DOHH2 (cell line): ENCODE measurements around the gene PITX1.

Source experiments
- H3F3A ChIP-seq: fragments of 200-600 bp; sonication (generic), shearing (Covaris generic); 2 replicates; pipeline ENCODE4 v1.6.0; 2016; ENCODE audit warnings: antibody characterized with exemption, mild to moderate bottlenecking; ENCODE audit not compliant: control insufficient read depth, insufficient read depth
- H3K27ac ChIP-seq: fragments of 200-600 bp; sonication (generic); 2 replicates; pipeline ENCODE4 v1.5.1; 2014; ENCODE audit warnings: low read depth, mild to moderate bottlenecking, low read length, moderate library complexity
- H3K27me3 ChIP-seq: fragments of 200-600 bp; sonication (generic); 2 replicates; pipeline ENCODE4 v1.6.1; 2014; ENCODE audit warnings: mild to moderate bottlenecking, low read length, mixed read lengths; ENCODE audit not compliant: control insufficient read depth
- H3K36me3 ChIP-seq: fragments of 200-600 bp; sonication (generic); 2 replicates; pipeline ENCODE4 v1.6.1; 2014; ENCODE audit warnings: mild to moderate bottlenecking, low read length, moderate library complexity, mixed read lengths; ENCODE audit not compliant: control insufficient read depth
- H3K4me1 ChIP-seq: fragments of 200-600 bp; sonication (generic); 2 replicates; pipeline ENCODE4 v1.6.1; 2014; ENCODE audit warnings: mild to moderate bottlenecking, low read length, mixed read lengths; ENCODE audit not compliant: control insufficient read depth
- H3K4me2 ChIP-seq: fragments of 200-600 bp; sonication (generic); 2 replicates; pipeline ENCODE4 v1.6.0; 2014; ENCODE audit warnings: mild to moderate bottlenecking, low read length, moderate library complexity
- H3K4me3 ChIP-seq: fragments of 200-600 bp; sonication (generic); 2 replicates; pipeline ENCODE4 v1.5.1; 2014; ENCODE audit warnings: mild to moderate bottlenecking, low read length, mixed read lengths
- H3K79me2 ChIP-seq: fragments of 200-600 bp; sonication (generic); 2 replicates; pipeline ENCODE4 v1.6.1; 2014; ENCODE audit warnings: mild to moderate bottlenecking, low read length, mixed read lengths; ENCODE audit not compliant: control insufficient read depth
- H3K9me2 ChIP-seq: fragments of 200-600 bp; sonication (generic); replicated peaks from 2 replicates; pipeline ENCODE4 v1.6.1; 2014; ENCODE audit warnings: mild to moderate bottlenecking, low read length, mixed read lengths; ENCODE audit not compliant: control insufficient read depth
- H3K9me3 ChIP-seq: fragments of 200-600 bp; sonication (generic); 2 replicates; pipeline ENCODE4 v1.6.1; 2014; ENCODE audit warnings: antibody characterized with exemption, low read length, mixed read lengths; ENCODE audit not compliant: control insufficient read depth, insufficient read depth
- H4K20me1 ChIP-seq: fragments of 200-600 bp; sonication (generic); 2 replicates; pipeline ENCODE4 v1.6.0; 2014; ENCODE audit warnings: low read depth, mild to moderate bottlenecking, antibody characterized with exemption, low read length, moderate library complexity; ENCODE audit not compliant: control insufficient read depth, insufficient read depth
- CTCF ChIP-seq: fragments of 200-600 bp; sonication (generic); IDR thresholded peaks from one replicate; pipeline ENCODE4 v1.5.1; 2014; ENCODE audit warnings: antibody characterized with exemption, mild to moderate bottlenecking, low read depth, low read length; ENCODE audit not compliant: poor library complexity, severe bottlenecking
- EZH2phosphoT487 ChIP-seq: fragments of 200-600 bp; sonication (generic); IDR thresholded peaks from 2 replicates; pipeline ENCODE4 v1.6.1; 2017; ENCODE audit warnings: borderline replicate concordance, mild to moderate bottlenecking, antibody characterized with exemption, low read length, moderate library complexity, mixed read lengths

PITX1 gene

DNA sequence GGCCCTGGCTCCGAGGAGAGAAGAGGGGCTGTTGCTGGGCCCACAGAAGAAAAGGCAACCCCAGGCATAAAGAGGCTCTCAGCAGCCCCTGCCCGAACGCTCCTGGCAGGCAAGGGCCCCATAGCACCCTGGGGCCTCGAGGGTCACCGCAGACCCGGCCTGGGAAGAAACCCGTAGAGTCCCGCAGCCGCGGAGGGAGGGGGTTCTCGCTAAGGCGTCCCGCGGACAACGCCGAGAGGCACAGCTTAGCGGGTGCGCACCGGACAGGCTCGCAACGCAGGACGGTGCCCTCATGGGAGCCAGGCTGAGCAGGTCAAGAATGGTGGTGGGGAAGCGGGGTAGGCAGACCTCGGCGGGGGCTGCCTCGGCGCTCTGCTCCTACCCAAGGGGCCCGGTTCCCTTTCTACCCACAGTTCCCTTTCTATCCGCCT lies 6.7 kb downstream of the PITX1 start:
- TF ChIP-seq CTCF (no peak), EZH2phosphoT487 (no peak)
- peaks cover 45% of the 10 kb centered on the region for H3K79me2 ChIP-seq
- no peaks in the 10 kb centered on the region for H3K9me3 ChIP-seq
- H3K36me3 ChIP-seq: peaks cover 60% of the 10 kb centered on the region
- no peak overlapping the region for H3K4me3 ChIP-seq
- no peak overlapping the region for H3K4me2 ChIP-seq
- H4K20me1 ChIP-seq: peaks cover 20% of the 10 kb centered on the region
- H3K27ac ChIP-seq: no peak overlapping the region
- H3K27me3 ChIP-seq: no peaks in the 10 kb centered on the region
- peaks cover 13% of the 10 kb centered on the region for H3K4me1 ChIP-seq
- H3K9me2 ChIP-seq: no peaks in the 10 kb centered on the region
- H3F3A ChIP-seq: 0 out of 2 replicates have a peak, but pooled peaks cover 2% of the 10 kb centered on the region

GRCh38 chr5:135026645-135027265 lies 7.3 kb downstream of the PITX1 start:
- Histone ChIP-seq H3K4me1 (peaks cover 10% of the 10 kb centered on the region), H3K9me2 (no peaks in the 10 kb centered on the region), H3K4me3 (no peak overlapping the region), H3K79me2 (peaks cover 40% of the 10 kb centered on the region), H3K36me3 (peaks cover 56% of the 10 kb centered on the region), H3K27ac (no peak overlapping the region), H3K9me3 (no peaks in the 10 kb centered on the region), H3K27me3 (no peaks in the 10 kb centered on the region), H3K4me2 (no peak overlapping the region), H3F3A (peaks cover 6% of the 10 kb centered on the region; the same call in 1 of the 2 replicates), H4K20me1 (peaks cover 20% of the 10 kb centered on the region)
- TF ChIP-seq CTCF (no peak), EZH2phosphoT487 (no peak)

- Histone ChIP-seq H3K36me3 (peaks cover 48% of the 10 kb centered on the region), H3K9me2 (no peaks in the 10 kb centered on the region), H3K79me2 (peaks cover 32% of the 10 kb centered on the region), H3K4me1 (peaks cover 2% of the 10 kb centered on the region; the same call in 1 of the 2 replicates), H3K9me3 (no peaks in the 10 kb centered on the region), H3K27me3 (no peaks in the 10 kb centered on the region), H3K4me3 (no peak overlapping the region), H3F3A (peaks cover 12% of the 10 kb centered on the region; the same call in 1 of the 2 replicates), H3K27ac (no peak overlapping the region; the same call in 1 of the 2 replicates), H3K4me2 (no peak overlapping the region), H4K20me1 (peaks cover 16% of the 10 kb centered on the region)
- TF ChIP-seq EZH2phosphoT487 (no peak), CTCF (no peak)
These were observed 8.0 kb downstream of the PITX1 start for GRCh38 chr5:135025730-135026644.
